Mononuclear cell (primary cell): ENCODE measurements around the gene SPEG. TPM values are rescaled to one million over a fixed set of nuclear protein-coding genes. Genes with fewer than 3 reads are reported as not detected.
"Not testable (repeated sequence)": the region's sequence is repeated elsewhere in the genome, so short reads cannot be mapped to it uniquely, and the experiment has no call there.

Experiments used
- H3K27me3 ChIP-seq: 2 replicates; pipeline ENCODE4 v1.6.0; 2011; ENCODE audit warnings: low read length, control low read depth; ENCODE audit not compliant: insufficient read depth
- H3K4me1 ChIP-seq: 2 replicates; pipeline ENCODE4 v1.5.1; 2011; ENCODE audit warnings: mild to moderate bottlenecking, low read length, control low read depth; ENCODE audit not compliant: insufficient read depth
- H3K4me3 ChIP-seq: 2 replicates; pipeline ENCODE4 v1.5.1; 2011; ENCODE audit warnings: mild to moderate bottlenecking, low read length, moderate library complexity
- H3K9me3 ChIP-seq: 2 replicates; pipeline ENCODE4 v1.5.1; 2011; ENCODE audit warnings: low read depth, mild to moderate bottlenecking, control low read depth, low read length
- total RNA-seq: library from RNA; depleted of rRNA; stranded (reverse); fragments of >200 nt; gene quantifications from one replicate; pipeline ENCODE4 v1.2.3, GENCODE V29; 2012

The SPEG gene
- 2.4 TPM for total RNA-seq

- H3K27me3 ChIP-seq: peaks cover 39% of the 10 kb centered on the region
- no peaks in the 10 kb centered on the region for H3K4me1 ChIP-seq
Measured at GRCh38 chr2:219434718-219435525, at the start of gene SPEG. Gene SPEG (plus strand): TSS chr2:219434843. CDS start chr2:219434978, 135 bp downstream.

DNA sequence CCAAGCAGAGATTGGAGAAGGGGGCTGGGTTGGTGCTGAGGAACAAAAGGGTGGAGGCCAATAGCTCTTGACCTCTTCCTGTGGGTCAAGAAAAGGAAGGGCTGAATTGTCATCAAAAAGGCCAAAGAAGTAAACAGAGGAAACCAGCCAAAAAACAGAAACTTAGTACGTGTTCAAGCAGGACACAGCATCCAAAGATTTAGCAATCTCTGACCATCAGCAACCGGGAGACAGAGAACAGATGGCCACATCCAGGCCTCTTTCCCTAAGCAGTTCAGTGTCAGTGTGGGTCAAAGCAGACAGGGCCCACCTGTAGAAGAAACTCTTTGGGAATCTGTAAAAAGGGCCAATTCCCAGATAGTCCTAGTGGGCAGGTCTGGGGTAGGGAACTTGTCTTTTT, 49.8 kb upstream of the SPEG start:
- Histone ChIP-seq H3K4me3 (no peak overlapping the region), H3K27me3 (no peaks in the 10 kb centered on the region), H3K9me3 (no peaks in the 10 kb centered on the region), H3K4me1 (peaks cover 21% of the 10 kb centered on the region)

More at GRCh38 chr2:219434718-219435525, at the start of gene SPEG:
- H3K4me3 ChIP-seq: no peak within 1 kb of the TSS
- H3K9me3 ChIP-seq: no peaks in the 10 kb centered on the region

DNA sequence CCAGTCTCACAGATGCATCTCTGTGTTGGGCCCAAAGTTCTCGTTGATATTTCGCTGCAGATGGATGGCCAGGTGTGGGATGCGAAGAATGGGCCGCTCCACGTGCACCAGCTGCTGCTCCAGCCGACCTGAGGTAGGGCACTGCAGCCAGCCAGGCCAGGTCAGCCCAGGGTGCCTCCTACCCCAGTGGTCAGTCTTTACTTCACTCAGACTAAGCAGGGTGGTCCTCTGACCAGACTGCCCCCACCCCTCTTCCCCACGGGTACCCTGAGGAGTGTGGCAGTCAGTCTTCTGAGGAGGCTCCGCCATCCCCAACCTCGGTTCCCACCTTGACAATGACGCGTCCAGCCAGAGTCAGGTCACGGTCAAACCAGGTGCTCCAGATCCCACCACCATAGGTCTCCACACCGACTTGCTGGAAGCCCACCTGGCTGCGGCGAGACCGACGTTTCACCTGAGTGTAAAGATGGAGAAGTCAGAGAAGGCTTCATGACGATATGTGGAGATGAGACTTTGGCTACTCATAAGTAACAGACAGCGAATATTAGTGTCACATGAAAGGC, 48.6 kb upstream of the SPEG start:
- Histone ChIP-seq H3K9me3 (no peaks in the 10 kb centered on the region), H3K4me3 (no peak overlapping the region), H3K4me1 (peaks cover 21% of the 10 kb centered on the region), H3K27me3 (no peaks in the 10 kb centered on the region)

DNA sequence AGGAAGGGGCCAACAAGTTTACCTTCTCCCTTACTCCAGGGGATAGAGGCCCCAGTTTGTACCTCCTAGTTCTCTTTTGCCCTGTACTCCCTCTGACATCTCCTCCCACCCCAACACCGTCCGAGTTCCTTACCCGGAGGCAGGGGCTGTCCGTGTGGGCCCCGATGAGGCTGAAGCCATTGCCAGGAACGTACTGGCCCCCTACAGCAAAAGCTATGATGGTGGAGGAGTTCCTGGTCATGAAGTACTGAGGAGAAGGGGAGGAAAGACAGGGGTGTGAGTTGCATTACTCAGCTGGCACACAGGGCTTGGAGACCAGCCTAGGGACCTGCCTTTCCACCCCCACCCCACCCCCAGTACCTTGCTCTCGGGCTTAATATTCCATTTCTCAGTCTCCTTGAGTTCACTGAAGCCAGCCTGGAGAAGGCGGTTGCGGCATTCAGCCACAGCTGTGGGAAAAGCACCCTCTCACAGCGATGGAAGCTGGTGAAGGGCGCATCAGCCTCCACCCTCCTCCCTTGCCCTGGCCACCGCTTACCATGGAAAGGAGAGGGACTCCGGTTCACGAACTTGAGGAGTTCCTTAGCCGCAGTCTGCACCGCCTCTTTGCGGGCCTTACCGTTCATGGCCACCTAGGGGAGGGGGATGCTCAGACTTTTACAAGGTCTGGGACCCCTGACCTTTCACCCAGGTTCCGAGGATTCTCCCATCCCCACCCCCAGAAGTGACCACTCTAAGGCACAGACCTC, 47.9 kb upstream of the SPEG start:
- Histone ChIP-seq H3K27me3 (no peaks in the 10 kb centered on the region), H3K4me1 (peaks cover 21% of the 10 kb centered on the region), H3K9me3 (no peaks in the 10 kb centered on the region), H3K4me3 (peak overlapping the region; percentile 87)

GRCh38 chr2:219387306-219388120, 47.1 kb upstream of the SPEG start, which contains the start of gene DNPEP:
Gene DNPEP (minus strand): TSS chr2:219387912. CDS start chr2:219387794, 118 bp downstream.
- Histone ChIP-seq H3K4me1 (peaks cover 21% of the 10 kb centered on the region), H3K9me3 (no peaks in the 10 kb centered on the region), H3K27me3 (no peaks in the 10 kb centered on the region), H3K4me3 (peak within 1 kb of the TSS; percentile 87)

- H3K4me3 ChIP-seq: peak overlapping the region; percentile 25
- peaks cover 21% of the 10 kb centered on the region for H3K4me1 ChIP-seq
- H3K9me3 ChIP-seq: no peaks in the 10 kb centered on the region
- no peaks in the 10 kb centered on the region for H3K27me3 ChIP-seq
Measured at GRCh38 chr2:219388121-219388906, 46.3 kb upstream of the SPEG start.

GRCh38 chr2:219388907-219389156, 45.8 kb upstream of the SPEG start:
- H3K4me1 ChIP-seq: peaks cover 21% of the 10 kb centered on the region
- H3K27me3 ChIP-seq: no peaks in the 10 kb centered on the region
- no peaks in the 10 kb centered on the region for H3K9me3 ChIP-seq
- H3K4me3 ChIP-seq: no peak overlapping the region

- no peak overlapping the region for H3K4me3 ChIP-seq
- no peaks in the 10 kb centered on the region for H3K27me3 ChIP-seq
- peaks cover 14% of the 10 kb centered on the region for H3K4me1 ChIP-seq
- H3K9me3 ChIP-seq: no peaks in the 10 kb centered on the region
Measured at GRCh38 chr2:219392754-219393153, 41.9 kb upstream of the SPEG start.

DNA sequence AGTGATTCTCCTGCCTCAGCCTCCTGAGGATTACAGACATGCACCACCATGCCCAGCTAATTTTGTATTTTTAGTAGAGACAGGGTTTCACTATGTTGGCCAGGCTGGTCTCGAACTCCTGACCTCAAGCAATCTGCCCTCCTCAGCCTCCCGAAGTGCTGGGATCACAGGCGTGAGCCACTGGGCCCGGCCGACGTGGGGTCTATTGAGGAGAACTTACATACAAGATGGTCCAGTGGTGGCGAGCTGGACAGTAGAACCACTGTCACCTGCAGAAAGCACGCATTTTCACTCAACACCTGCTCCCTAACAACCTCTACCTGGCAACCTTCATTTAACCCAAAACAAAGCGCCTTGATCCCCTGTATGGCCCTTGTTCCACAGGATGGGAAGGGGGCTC, 39.6 kb upstream of the SPEG start:
- not testable (repeated sequence) for H3K4me1 ChIP-seq, H3K27me3 ChIP-seq, H3K4me3 ChIP-seq, H3K9me3 ChIP-seq

GRCh38 chr2:219395609-219396008, 39.0 kb upstream of the SPEG start:
- Histone ChIP-seq H3K27me3 (no peaks in the 10 kb centered on the region), H3K4me3 (no peak overlapping the region), H3K4me1 (peaks cover 6% of the 10 kb centered on the region), H3K9me3 (no peaks in the 10 kb centered on the region)

DNA sequence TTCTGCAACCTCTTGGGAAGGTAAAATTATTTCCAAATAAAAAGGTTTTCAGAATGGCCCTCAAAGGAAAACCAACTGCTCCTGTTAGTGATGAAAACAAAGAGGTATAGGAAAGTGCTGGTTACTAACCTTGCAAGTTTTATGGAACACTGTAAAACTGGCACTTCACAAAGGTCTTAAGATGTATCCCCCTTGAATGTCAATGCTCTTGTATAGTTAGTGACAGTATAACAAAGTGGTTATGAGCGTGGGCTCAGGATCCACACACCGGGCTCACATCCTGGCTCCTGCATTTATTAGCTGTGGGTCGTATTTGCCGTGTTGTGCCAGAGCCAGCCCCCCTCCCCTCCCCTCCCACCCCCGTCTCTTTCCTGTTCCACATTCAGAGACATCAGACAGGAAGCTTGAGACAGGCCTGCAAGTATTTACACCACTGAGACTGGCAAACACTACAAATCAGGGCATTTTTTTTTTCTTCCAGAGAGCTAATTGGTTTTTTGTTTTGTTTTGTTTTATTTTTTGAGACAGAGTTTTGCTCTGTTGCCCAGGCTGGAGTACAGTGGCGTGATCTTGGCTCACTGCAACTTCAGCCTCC, 37.7 kb upstream of the SPEG start:
- Histone ChIP-seq H3K27me3 (no peaks in the 10 kb centered on the region), H3K4me1 (peaks cover 14% of the 10 kb centered on the region), H3K4me3 (no peak overlapping the region), H3K9me3 (no peaks in the 10 kb centered on the region)

DNA sequence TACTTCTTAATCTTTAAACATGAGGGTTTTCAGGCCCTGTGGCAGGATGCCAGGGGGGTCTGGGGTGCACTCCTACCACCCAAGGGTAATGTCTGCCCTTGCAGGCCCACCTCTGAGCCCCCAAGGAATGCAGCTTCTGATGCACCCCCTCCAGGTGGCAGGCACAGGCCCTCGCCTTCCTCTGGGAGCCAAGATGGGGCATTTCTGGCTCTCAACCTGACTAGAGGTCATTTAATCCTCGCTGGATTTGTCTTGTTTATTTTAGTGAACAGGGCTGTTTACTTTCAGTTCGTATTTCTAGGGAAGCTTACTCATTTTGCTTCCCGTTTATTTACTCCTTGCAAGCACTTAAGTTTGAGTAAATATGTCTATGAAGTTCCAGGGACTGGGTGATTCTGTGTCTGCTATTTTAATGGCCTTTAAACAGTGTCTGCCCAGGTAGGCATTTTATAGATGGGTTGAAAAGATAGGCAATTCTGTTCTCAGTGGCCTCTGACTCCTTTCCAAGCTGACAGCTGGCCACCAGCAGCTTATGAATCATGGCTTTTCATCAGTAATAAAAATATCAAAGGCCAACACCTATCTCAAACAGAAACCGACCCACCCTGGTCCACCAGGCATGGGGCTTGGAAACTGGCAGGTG, 35.8 kb upstream of the SPEG start:
- H3K27me3 ChIP-seq: no peaks in the 10 kb centered on the region
- H3K4me3 ChIP-seq: no peak overlapping the region
- H3K4me1 ChIP-seq: peaks cover 23% of the 10 kb centered on the region
- H3K9me3 ChIP-seq: no peaks in the 10 kb centered on the region

DNA sequence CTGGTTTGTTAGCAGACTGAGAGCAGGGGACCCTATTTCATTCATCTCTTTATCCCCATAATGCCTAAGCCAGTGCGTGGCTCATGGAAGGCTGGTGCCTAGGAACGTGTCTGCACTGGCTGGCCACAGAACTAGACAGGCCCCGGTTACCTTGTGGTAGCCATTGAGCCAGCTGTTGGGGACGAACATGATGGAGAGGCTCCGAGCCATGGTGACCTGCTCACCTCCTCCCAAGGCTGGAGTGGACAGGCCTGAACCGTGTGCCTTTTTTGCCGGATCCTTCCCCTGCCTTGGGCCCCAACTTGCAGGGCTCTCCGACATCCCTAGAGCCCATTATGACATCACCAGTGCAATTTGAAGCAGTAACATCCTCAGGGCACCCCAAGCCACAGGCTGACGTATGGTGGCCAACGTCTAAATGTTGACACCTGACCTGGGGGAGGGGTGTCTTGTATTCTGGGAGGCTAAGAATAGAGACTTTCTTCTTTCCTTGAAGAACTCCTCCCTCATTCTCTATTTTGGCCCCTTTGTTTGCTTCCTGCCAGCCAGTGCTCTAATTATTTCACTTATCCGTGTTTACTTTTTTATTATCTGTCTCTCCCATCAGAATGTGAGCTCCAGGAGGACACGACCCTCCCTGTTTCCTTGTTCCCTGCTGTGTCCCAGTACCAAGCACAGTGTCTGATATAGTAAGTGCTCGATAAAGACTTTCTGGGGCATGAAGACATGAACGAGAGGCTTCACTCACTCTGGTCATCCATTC, 34.7 kb upstream of the SPEG start:
- Histone ChIP-seq H3K4me1 (peaks cover 23% of the 10 kb centered on the region), H3K9me3 (no peaks in the 10 kb centered on the region), H3K27me3 (no peaks in the 10 kb centered on the region), H3K4me3 (no peak overlapping the region)
